ENCODE data around the gene DMRT1.

The DMRT1 gene

DNA sequence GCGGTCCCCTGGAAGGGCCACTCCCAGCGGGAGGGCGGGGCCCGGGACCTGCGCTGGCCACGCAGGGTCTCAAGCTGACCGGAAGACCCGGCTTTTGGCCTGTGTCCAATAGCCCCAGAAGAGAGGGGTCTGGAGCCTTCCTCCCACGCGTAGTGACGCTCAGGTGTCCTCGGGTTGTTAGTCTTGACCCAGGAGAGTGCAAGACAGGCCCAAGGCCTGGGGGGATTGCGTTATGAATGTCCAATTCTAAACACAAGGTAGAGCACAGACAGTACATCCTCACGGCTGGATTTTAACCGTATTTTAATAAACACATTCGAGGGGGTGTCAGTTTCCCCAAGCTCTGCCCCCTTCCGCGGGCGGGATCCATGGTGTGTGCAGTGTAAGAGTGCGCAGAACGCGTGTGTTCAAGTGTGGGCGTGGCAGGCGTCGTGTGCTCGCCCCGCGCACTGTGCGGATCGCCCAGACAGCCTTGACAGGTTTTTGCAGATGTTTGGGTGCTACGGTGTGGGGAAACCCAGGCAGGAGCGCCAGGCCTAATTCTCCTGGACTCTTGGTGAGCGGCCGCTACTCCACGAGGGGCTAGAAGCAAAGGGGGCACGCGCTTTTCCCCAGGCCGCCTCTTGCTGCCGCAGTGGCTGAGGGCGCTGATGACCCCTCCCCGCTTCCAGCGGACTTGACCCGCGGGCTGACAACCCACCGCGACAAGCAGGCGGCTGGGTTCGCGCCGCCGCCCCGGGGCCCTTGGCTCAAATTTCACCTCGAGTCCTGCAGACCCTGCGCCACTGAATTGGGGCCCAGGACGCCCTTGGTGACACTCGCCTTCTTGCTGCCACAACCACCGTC is 128.9 kb downstream of the DMRT1 start:
- DNase-seq (ENCODE audit: low read depth in 1 of 2, low spot score in 1 of 2) = no peak

DNA sequence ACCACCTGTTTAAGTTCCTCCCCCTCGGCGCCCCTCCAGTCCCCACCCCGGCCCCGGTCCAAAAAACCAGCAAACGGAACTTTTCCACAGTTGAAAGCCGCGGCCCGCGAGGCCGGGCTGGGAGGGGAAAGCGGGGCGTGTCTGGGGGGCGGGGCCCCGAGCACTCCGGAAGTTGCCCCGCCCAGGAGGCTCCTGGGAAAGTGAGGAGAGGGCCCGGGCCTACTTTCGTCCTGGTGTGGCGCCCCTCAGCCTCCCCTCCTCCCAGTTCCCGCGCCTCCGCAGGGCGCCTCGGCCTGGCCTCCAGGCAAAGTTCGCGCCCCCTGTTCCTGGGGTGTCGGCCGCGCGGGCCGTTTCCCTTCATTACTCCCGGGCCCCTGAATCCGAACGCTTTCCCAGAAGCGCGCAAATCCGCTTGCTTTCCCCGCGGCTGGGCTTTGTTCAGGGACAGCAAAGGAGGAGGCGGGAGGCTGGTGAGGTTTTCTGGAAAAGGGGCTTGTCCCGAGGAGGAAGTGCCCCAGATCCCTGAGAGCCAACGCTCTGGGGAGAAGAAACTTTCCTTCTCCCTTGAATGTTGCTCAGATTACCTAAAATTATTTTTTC is 130.5 kb downstream of the DMRT1 start:
- DNase-seq (ENCODE audit: low read depth in 1 of 2, low spot score in 1 of 2) = no peak

DNA sequence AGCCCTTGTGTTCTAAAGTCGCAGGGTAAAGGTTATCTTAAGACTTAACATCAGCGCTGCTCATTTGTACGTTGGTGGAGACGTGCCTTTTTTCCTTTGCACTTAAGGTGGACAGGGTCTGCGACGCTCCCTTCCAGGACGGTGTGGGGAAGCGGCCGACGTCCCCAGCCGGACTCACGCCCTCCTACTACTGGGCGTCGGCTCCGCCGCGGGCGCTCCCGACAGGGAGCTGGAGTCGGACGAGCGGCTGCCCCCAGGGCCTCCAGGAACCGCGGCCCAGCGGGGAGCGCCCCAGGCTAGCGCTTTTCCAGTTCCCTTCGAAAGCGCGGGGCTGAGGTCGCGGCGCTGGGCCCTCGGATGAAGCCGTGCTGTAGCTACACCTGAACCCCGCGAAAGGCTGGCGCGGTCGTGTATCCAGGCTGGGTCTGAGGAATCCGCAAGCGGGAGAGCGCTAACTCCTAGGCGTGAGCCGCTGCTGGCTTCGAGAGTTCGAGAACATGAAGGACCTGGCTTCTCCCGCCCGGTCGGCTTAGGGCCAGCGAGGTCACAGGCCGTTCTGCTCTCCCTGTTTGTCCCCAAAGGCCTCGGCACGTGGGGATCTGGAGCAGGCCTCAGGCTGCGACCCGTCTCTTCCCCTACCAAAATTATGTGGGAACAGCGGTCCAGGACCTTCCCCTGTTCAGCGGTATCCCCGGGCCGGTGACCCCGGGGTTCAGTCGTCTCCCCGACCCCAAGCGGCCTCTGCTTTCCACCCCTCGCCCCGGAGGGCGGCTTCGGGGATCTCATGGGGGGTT is 131.2 kb downstream of the DMRT1 start:
- no peak for DNase-seq (ENCODE audit: low read depth in 1 of 2, low spot score in 1 of 2)

DNA sequence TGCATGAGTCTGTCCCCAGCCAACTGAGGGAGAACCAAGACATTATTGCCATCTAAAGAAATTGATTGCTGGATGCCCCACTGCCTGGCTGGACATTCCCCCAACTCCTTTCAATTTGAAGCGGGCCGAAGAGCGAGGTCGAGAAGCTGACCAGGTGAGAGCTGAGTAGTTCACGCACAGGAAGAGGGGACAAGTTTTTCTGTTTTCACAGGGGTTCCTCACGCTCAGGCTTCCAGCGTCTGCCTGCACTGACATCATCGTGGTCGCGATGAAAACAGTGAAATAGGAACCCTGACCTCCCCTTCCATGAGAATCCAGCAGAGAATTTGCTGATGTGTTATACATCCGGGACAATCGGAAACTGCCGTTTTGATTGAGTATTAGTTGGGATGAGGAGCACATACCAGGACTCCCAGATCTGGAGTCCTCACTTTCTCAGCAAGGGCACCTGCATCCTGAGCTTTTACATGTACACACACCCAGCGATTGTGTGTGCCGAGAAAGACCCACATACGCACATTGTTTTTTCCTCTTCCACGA is 131.9 kb downstream of the DMRT1 start:
- no peak for DNase-seq (ENCODE audit: low read depth in 1 of 2, low spot score in 1 of 2)

DNA sequence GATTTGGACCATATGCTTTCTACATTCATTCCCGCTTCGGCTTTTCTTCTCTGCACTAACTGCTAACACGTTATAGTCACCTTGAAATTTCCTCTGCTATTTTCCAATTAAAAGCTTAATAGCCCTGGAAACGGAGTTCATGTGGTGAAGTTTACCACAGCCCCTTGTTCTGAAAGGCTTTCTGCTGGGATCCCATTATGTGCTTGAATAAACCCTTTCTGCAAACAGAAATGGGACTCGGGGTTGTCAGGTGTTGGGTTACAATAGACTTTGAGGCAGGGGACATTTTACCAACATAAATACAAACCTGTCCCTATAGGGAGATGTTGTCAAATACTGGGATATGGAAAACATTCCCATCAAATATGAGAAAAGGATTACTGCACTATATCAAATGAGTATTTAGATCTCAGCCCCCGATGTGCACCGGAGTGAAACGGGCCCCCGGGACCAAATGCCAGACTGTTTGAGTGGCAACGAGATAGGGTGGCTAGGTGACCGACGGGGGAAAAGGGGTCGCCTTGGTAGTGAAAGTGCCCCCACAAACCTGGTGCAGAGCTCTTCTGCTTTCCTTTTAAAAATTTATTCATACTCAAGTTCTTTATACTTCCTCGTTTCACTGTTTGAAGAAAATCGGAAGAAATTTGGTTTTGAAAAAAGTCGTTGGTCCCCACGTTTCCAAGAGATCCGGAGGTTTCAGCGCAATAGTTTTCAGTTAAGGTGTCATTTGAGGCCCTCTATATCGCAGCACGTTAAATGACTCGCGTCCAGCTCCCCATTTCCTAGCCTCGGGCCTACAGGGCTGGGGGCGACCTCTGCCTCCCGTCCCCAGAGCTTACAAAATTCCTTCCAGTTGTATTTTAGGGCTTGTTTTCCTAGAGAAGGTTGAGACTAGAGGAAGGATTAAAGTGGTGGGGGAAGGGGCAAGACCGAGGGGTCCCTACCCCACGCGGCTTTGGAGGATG is 132.8 kb downstream of the DMRT1 start:
- no peak for DNase-seq (ENCODE audit: low read depth in 1 of 2, low spot score in 1 of 2)

DNA sequence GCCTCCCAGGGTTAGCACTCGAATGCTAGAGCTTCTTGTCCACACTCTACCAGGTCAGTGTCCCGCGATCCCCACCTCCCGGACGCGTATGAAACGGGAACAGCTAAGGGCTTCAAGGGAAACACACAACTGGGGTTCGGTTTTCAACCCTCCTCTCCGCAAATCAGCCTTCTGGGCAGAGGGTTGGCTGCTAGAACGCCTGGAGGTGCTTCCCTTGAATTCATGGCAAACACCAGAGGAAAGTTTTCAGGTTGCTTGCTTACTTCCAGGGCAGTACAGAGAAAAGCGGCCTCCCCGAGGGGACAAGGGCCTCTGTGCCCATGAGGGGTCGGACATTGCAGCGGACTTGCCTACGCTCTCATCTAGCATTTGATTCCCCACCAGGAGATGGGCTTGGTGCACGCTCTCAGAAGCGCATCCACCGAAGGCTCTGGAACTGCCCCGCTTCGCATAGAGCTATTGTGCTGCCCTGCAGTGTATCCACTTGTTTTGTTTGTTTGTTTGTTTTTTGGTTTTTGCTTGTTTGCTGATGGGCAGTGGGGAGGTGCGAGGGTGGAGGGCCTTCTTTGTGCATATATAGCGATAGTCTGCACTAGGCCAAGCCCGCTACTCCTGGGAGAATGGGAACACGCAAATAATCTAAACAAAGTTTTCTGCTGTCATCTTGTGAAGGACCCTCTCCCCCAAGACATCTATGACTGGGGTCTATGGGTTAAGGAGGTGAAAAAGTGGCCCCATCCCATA is 133.7 kb downstream of the DMRT1 start:
- no peak for DNase-seq (ENCODE audit: low read depth in 1 of 2, low spot score in 1 of 2)

DNA sequence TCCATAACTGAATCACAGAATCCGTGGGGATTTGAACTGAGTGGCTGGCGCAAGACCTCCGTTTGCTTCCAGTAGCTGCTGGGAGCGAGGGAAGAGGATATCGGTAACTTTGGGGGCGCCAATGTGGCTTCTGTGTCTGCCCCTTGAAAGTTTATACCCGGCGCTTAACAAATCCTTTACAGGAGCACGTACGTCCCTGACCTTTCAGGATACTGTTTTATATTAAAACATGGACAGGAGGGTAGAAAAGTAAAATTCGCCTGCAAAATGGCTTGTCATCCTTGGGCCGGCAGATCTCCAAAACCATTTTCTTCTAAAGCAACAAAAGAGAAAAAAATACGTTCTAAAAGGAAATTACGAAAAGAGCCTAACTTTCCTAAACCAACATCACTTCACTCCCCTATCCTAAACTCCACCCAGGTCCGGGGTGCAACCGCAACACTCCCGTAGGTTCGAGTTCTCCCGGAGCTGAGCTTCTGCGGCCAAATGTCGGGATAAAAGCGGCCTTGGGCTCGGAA is 134.3 kb downstream of the DMRT1 start:
- DNase-seq (ENCODE audit: low read depth in 1 of 2, low spot score in 1 of 2) = no peak

DNA sequence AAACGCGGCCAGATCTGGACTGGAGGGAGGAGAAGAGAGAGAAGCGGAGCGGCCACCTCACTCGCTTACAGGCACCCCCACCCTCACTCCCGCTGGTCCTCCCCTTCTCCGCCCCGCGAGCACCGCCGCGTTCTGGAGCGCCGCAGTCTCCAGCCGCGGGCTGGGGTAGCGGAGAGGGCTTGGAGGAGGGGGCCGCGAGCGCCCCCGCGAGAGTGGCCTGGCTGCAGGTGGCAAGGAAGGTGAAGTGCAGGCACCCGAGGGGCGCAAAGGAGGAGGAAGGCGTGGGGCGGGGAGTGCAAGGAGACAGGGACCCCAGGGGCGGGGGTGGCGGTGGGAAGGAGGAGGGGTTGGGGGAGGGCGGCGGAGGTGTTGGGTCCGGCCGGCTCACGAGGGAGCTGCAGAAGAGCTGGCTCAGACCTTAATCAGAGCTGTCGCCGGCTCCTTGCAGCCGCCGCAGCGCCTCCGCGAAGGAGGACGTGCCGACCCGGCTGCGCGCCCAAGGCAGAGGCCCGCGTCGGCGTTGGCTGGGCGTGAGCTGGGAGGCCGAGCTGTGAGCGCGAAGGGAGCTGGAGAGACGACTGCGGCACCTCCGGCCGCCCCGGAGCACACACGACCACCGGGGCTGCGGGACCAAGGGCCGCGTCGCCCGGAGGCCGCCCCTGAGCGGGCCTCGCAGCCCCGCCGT is 134.9 kb downstream of the DMRT1 start, which contains the start of gene DMRT3:
DMRT3 (plus strand) TSS at position 398 of the 685 bp plus-strand sequence. CDS start 347 bp downstream, outside the sequence.
- DNase-seq (ENCODE audit: low read depth in 1 of 2, low spot score in 1 of 2) = no peak

DNA sequence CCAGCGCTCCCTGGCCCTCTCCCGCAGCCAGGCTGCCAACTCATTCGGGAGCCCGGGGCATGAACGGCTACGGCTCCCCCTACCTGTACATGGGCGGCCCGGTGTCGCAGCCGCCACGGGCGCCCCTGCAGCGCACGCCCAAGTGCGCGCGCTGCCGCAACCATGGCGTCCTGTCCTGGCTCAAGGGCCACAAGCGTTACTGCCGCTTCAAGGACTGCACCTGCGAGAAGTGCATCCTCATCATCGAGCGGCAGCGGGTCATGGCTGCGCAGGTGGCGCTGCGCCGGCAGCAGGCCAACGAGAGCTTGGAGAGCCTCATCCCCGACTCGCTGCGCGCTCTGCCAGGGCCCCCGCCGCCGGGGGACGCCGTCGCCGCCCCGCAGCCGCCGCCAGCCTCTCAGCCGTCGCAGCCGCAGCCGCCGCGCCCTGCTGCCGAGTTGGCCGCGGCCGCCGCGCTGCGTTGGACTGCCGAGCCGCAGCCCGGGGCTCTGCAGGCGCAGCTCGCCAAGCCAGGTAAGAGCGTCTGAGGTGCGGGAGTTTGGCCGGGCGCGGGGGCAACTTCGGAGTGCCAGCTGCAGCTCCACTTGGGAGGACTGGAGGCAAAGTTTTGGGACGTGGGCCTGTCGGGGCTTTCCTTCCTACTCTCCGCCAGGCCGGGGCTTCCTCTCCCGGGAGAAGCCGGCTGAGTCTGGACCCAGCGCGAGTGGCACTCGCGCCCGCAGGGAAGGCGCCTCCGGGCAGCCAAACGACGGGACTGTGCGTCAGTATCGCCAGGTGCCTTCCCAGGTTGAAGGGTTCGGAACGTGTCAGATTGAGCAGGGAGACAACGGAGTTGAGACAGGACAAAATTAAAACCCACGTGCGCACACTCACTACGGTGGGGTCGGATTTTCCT is 135.7 kb downstream of the DMRT1 start:
- no peak for DNase-seq (ENCODE audit: low read depth in 1 of 2, low spot score in 1 of 2)

DNA sequence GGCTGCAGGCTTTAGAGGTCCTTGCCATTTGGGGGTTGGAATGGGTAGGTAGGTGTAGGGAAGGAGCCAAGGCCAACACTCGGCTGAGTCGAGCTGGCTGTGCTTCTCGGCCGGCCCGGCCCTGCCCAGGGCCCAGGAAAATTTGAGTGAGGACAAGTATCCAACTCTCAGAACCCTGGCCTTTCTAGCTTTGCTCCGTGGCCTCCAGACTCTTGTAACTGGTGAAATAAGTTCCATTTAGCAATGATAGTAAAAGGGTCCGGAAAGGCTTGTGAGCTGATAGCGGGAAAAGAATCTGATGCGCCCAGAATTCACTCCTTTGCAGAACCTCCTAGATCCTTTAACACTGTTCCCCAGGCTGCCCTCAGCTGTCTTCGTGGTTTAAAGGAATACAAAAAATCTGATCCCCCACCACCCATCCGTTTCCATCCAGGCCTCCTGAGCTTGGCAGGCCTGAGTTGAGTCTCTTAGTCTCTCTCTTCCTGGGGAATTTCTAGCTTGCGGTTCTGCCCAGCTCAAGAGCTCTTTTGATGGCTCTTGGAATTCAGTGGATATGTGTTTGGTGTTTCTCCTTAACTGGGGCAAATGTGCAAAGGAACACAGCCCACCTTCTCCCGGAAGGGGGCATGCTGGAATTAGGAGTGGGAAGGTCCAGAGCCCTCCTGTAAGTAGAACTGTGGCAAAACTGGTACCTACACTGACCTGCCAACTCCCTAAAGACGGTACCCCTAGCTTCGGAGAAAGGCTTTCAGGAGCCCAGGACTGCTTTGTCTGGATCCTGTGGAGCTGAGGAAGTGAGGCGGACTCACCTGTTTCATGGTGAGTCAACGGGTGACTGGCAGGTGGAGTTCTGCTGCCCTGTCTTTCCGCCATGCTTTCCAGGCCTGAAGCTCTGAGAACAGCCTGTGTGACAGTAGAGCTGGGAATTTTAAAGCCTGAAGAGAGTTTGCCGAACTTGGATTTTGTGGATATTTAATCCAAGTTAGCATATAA is 136.6 kb downstream of the DMRT1 start:
- DNase-seq (ENCODE audit: low read depth in 1 of 2, low spot score in 1 of 2) = no peak

DNA sequence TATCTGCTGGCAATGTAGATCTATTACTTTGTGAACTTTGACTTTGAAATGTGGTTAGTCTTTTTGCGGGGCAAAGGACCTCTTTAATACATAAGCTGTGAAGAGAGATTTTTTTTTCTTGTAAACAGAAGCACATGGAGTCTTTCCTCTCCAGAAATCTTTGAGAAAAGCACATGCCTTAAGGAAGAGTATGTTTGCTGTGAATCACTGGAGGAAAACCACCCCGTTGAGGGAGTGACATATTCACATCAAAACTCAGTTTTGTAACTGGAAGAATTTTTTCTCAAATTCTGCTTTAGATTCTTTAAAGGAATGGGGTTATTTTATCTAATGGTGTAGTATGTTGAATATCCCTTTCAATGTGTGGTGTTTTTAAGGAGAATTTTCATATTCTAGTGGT is 138.5 kb downstream of the DMRT1 start:
- DNase-seq (ENCODE audit: low read depth in 1 of 2, low spot score in 1 of 2) = no peak

DNA sequence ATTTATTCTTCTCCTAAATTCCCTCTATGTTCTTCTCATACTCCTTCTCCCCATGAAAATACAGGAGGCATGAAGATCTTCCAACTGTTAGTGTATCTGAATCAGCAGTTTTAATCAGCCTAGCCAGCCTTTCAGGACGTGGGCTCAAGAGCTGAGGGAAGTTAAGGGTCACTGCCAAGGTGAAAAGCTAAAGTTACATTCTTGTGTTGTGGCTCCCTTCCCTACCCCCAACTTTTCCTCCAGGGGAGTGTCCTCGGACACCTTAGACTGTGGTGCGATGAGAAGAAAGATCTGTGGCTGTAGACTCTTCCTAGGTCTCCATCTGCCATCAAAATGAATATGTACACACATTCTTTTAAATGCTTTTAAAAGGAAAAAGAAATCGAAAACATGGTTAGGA is 139.1 kb downstream of the DMRT1 start:
- no peak for DNase-seq (ENCODE audit: low read depth in 1 of 2, low spot score in 1 of 2)

DNA sequence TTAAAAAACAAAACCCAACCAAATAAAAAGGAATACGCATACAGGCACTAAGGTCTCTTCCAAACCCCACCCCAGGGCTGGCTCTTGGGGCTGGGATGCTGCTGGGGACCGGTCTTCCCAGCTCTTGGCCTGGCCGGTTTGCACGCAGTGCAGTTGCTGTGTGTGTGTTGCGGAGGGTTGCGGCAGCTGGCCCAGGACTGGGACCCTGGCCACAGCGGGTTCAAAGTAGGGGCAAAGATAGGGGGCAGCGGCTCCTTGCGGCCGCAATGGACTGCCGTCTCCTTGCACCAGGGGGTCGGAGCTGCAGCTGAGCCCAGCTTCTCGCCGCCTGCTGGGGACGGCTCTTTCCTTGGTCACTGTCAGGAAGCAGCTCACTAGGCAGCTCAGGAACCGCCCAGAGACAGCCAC is 140.0 kb downstream of the DMRT1 start:
- no peak for DNase-seq (ENCODE audit: low read depth in 1 of 2, low spot score in 1 of 2)

DNA sequence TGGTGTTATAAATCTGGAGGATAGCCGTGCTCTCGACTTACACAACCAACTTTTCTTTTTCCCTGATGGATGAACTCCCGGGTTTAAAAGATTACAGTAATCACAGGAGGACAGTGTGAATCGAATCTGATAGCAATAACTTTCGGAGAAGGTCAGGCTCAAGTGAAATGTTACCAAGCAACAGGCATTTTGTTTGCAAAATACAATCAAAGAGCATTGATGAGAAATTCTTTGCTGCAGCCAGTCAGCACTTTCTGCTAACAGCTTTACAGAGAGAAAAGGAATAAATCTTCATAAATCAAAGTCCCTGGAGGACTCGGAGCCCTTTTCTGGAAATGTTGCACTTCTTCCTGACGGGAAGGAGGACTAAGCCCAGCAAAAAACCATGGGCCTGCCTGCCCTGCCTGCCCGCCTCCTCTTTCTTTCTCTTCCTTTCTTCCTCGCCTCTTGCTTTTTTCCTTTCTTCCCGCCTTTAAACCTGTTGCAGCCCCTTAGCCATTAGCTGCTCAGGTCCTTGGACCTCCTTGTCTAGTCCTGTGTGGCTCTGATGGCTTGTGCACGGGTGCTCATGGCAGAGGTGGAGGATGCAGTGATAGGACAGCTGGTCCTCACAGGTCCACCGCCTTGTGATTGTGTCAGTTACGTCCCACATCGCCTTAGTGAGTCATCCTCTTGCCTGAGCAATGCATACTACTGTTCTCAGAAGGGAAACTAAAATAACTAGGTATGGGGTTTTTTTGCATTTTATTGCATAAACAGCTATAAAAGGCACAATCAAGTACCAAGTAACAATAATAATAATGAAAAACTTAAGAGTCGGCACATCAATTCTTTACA is 141.1 kb downstream of the DMRT1 start:
- no peak for DNase-seq (ENCODE audit: low read depth in 1 of 2, low spot score in 1 of 2)

DNA sequence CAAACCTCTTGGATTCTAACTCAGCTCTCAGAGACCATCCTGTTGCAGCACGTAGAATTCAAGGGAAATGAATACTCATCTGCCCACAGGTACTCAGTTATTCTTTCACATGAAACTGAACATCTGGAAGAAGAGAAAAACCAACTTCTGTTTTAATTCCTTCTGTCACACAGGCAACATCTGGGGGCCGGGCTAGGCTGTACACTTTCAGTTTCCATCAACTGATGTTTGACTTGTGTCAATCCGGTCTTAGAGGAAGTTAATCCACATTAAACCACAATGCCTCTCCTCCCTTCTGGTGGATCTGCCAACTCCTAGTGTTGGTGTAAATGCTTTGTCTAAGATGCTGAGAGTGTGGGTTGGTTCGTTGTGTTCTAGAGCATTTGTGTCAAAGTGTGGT is 152.5 kb downstream of the DMRT1 start:
- DNase-seq (ENCODE audit: low read depth in 1 of 2, low spot score in 1 of 2) = no peak

DNA sequence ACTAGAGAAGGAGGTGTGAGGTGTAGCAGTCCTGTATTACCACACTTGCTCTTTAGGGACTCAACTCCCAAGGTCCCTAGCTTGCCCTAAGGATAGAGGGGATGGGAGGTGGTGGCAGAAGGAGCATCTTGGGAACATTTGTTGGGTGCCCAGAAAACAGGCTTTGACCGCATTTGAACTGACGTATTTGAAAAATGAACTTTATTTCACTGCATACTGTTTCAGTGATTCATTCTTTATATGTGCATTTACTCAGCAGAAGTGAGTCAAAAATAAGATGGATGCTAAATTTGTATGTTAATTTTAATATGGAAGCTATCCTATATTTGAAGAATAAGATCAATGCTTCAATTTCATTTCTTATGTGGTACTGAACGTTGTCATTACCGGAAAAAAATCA is 153.7 kb downstream of the DMRT1 start:
- DNase-seq (ENCODE audit: low read depth in 1 of 2, low spot score in 1 of 2) = no peak

All from stimulated activated CD4-positive, alpha-beta T cell treated with anti-CD3 and anti-CD28 coated beads, Interleukin-15, amount 100 ng/mL, for 1 hour (primary cell).